Skeletal muscle cell (primary cell): ENCODE data around the gene EFCAB6.
"Not testable (repeated sequence)": the region's sequence is repeated elsewhere in the genome, so short reads cannot be mapped to it uniquely, and the experiment has no call there.

Experiments used
- DNase-seq: peaks from one replicate; pipeline ENCODE4 v3.0.0-alpha.2; 2010; ENCODE audit warnings: low read depth
- H3K4me3 ChIP-seq: 2 replicates; pipeline ENCODE4 v1.5.1; 2011; ENCODE audit warnings: low read depth, mild to moderate bottlenecking, control low read depth, low read length, moderate library complexity

Gene EFCAB6

DNA sequence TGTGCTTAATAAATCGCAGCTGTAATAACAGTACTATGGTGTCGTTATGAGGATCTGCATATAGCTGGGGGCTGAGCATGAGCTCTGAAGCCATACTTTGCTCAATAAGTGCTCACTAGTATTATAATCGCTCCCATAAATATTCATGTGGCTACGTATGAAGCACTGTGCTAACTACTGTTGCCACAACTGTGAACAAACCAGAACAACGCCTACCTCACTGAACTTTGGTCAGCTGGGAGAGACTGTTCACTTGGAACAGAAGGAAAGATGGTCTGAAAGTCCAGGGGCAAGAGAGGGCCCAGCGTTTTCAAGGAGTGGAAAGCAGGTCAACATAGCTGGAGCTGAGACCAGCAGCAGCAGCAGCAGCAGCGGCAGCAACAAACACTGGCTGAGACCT, 141.6 kb downstream of the EFCAB6 start:
- no peak overlapping the region for H3K4me3 ChIP-seq
- DNase-seq: no peak

DNA sequence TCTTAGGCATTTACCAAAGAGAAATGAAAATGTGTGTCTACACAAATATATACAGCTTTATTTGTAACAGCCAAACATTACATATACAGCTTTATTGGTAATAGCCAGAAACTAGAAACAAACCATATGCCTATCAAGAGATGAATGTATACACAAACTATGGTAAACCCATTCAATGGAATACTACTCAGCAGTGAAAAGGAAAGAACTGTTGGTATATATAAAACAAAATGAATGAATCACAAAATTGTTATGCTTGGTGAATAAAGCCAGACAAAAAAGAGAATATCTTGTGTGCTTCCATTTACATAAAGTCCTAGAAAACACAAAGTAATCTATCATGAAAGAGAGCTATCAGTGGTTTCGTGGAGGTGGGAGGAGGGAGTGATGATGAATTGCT, 142.9 kb downstream of the EFCAB6 start:
- DNase-seq: no peak
- no peak overlapping the region for H3K4me3 ChIP-seq

DNA sequence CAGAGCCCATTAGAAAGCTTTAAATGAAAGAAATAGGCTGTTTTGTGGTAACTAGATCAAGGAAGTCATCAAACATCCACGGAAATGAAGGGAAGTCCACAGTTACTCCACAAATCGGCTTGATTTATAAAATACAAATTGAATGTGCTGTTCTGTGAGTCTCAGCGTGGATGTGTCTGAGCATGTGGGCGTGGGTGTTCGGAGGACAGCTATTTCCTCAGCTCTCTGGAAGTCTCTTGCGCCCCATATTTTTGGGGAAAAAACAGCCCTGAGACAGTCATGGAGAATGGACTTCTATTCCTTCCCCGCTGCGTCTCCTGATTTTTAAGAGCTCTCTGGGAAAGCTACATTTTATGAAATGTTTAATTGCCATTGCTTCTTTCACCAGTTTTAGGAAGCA, 144.4 kb downstream of the EFCAB6 start:
- no peak overlapping the region for H3K4me3 ChIP-seq
- DNase-seq: no peak

DNA sequence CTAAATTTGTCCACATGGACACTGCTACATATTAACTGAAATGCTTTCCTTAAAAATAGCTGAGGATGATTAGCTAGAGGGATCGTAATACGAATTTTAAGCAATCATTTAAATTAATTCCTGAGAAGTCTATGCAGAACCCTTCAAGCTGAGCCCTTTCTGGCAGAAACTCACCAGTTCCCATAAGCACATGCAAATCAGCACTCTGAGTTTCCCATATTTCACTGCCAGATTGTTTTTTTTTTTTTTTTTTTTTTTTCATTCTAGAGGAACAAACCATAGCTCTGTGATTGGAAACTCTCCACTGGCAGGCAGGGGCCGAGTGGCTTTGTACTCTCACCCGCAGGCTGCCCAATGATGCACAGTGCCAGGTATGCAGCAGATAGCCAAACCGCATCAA, 145.6 kb downstream of the EFCAB6 start:
- no peak overlapping the region for H3K4me3 ChIP-seq
- DNase-seq: no peak

DNA sequence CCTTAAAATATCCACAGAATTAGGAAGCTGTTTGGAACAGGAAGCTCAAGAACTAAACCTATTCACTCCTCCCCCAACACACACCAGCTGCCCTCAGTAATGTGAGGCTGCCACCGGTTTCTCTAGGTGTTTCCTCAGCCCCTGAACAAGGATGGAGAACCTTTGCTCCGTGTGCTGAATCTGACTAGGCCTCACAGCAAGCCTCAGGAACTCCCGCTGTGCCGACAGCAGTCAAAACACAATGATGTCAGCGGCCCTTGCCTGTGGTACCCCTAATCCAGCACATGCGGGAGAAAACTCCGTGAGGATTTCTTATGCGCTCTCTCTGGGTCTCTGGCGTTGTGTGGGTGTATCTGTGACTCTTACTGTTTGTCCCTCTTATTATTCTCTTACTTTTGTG, 153.3 kb downstream of the EFCAB6 start:
- no peak overlapping the region for H3K4me3 ChIP-seq
- no peak for DNase-seq

DNA sequence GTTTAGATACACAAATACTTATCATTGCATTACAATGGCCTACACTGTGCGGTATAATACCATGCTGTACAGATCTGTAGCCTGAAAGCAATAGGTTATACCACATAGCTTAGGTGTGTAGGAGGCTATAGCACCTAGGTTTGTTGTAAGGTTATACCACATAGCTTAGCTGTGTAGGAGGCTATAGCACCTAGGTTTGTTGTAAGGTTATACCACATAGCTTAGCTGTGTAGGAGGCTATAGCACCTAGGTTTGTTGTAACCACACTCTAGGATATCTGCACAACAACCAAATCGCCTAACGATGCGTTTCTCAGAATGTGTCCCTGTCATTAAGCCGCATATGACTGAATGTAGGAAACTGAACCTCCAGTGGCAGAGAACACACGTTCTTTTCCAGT, 155.5 kb downstream of the EFCAB6 start:
- DNase-seq: not testable (repeated sequence)

DNA sequence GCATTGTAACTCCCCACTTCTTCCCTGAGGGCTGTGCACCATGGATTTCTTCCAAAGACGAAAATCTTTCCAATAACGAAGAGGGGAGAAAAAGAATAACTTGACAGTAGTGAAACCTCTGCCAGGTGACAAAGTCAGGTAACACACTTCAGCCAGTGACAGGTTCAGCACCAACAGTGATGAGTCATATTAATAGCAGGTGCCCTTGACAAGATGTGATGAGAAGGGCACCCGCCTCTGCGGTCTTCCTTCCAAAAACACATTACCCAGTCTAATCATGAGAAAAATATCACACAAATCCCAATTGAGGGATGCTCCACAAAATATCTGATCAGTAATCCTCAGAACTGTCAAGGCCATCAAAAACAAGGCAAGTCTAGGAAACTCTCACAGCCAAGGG, 157.8 kb downstream of the EFCAB6 start:
- H3K4me3 ChIP-seq: no peak overlapping the region
- DNase-seq: no peak

More for the DNA sequence above, 155.5 kb downstream of the EFCAB6 start:
- H3K4me3 ChIP-seq: not testable (repeated sequence)

DNA sequence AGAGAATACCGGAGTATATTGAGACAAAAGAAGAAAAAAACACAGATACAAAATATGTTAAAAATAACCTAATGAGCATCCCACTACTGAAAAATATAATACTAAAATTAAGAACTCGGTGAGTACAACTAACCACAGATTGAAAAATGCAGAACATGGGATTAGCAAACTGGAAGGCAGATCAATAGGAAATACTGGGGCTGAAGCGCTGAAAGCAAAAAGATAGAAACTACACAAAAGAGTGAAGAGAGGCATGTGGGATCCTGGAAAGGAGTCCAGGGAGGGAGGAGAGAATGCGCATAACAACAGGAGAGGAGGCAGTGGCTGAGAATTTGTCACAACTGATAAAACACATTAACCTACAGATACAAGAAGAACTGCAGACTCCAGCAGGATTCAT, 159.3 kb downstream of the EFCAB6 start:
- DNase-seq: no peak
- H3K4me3 ChIP-seq: no peak overlapping the region

DNA sequence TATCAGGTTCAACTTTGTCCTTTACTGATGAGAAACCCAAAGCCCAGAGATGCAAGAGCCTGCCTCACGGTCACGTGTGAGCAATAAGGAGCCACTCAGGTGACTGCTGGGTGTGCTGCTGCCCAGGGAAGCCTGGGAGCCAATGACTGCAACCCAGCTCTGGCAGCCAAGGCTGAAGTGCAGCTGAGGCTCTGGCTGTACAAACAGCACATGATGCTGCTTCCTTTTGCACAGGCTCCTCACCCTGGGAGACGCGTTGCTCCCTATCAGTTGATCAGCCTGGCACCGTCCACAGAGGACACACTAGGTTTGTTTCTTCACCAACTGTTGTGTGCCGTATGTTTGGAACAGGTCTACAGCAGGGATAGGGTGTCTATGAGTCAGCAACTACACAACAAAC, 168.7 kb downstream of the EFCAB6 start:
- H3K4me3 ChIP-seq: no peak overlapping the region
- no peak for DNase-seq

DNA sequence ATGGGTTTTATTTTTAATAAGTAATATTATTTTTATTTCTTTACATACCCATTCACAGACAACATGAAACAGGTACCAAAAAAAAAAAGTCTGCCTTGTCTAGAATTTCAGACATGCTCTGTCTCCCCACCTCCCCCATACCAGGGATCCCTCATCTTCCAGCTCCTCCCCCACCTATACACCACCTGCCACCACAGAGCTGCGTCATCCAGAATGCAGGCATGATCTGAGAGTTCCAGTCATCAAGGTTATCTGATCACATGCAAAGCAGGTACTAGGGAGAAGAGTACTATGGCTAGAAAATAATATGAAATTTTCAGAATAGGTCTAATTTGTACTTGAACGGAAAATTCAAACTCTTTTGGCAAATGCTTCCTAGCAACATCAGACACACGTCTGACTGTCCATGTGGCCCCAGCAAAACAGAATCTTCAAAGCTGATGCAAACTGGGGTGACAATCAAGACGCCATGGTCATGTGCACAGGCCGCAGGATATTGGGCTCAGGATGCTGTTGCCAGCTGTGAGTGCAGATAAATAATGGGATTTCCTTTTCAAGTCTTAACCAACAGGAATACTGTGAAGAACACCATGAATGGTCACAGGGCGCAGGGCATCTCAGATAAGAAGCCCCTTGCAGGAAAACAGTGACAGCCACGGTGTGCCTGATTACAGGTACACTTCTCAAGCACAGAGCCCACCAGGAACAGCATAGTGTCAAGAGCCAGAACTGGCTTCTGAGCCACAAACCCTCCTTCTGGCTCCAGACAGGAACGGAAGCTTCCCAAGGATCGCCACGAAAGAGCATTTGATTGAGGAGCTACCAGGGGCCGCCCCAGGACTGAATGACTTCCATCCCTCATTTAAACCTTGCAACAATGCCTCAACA, 169.5 kb downstream of the EFCAB6 start:
- H3K4me3 ChIP-seq: no peak overlapping the region
- no peak for DNase-seq

DNA sequence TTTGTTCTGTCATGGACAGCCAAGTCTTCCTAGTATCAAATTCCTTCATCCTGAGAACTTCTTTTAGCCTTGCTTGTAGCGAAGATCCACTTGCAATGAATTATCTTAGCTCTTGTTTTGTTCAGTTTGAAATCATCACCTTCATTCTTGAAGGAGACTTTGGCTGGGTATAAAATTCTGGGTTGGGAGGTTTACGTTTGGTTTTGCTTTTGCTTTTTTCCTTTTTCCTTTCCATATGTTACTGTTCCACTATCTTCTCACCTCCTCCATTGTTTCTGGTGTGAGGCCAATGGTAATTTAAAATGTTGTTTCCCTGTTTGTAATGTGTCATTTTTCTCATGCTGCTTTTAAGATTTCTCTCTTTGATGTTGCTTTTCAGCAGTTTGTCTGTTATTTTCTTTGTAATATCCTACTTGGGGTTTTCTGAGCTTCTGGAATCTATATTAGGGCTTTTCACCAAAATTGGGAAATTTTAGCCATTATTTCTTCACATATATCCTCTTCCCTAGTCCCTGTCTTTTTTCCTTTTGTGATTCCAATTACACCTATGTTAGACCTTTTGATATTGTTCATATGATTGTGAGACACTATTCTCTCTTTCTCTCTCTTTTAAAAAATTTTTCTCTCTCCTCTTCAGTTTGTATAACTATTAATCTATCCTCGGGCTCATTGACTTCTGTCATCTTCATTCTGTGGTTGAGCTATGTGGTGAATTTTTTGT, 172.7 kb downstream of the EFCAB6 start:
- no peak overlapping the region for H3K4me3 ChIP-seq
- DNase-seq: no peak

DNA sequence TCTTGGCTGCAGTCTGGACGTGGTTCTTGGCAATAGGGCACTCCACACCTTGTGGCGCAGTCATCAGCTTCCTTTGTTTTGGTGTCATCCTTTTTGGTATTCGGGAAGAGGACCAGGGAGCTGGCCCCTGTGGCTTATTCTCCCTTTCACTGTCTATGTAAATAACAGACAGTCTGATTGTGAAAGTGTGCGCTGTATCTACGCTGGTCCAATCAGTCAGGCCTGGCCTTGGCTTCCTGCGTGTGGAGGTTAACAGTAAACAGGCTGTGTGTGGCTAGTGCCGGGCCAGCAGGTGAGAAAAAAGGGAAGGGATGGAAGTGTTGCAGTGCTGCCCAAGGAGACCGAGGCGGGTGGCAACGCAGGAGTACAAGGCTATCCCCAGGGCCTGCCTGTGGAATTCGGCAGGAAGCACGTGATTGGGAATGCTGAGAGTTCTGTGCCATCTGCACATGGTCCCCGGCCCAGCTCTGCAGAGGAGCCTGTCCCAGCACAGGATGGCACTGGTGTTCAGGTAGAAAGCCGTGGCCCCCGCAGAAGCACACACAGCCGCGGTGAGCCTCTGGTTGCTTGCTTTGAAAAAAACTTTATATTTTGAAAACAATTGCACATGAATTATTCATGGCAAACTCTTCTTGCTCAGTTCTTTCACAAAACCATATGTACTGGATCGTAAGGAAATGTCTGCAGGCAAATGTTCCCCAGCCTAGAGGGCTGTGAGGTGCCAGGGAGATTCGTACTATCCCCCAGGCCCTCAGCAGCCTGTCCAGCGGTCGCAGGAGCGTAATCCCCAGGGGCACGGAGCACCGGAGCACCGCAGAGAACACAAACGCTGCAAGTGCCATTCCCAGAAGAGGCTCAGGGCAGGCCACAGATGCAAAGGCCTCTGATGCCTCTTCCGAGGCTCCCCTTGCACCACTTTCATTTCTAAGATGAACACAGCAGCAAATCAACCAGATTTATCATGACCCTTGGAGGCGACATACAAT, 174.5 kb downstream of the EFCAB6 start:
- DNase-seq: no peak
- no peak overlapping the region for H3K4me3 ChIP-seq

DNA sequence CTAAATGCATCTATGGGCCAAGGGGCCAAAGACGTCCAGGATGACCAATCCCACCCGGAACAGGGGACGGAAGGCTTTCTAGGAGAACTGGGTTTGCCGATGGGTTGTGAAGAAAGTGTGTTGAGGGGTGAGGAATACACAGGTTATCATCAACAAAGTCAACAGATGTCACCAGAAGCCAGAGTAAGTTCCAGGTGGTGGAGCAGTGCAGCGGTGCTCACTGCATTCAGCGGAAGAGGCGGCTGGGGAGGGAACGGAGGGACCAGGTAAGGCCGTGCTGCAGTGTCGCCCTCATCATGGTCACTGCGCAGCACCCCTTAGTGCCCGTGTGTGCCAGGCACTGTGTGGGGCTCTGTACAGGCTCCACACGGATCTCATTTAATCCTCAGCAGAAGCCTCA, 176.0 kb downstream of the EFCAB6 start:
- DNase-seq: no peak
- no peak overlapping the region for H3K4me3 ChIP-seq

DNA sequence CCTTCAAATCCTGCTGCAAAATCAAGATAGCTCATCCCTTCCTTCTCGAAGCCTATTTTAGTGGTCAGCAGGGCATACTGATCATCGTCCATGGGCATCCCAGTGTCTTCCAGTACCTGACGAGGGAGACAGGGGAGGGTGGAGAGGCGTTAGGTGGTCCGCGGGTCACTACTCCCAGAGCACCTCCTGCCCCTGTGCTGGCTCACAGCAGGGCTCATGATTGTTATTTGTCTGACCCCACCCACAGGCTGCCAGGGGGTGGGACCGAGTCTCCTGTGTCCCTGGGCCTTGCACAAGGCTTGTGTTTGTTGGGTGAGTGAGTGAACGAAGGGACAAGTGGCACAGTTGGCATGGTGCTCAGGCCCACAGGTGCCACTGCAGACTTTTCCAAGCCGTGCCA, 177.0 kb downstream of the EFCAB6 start:
- H3K4me3 ChIP-seq: no peak overlapping the region
- no peak for DNase-seq

DNA sequence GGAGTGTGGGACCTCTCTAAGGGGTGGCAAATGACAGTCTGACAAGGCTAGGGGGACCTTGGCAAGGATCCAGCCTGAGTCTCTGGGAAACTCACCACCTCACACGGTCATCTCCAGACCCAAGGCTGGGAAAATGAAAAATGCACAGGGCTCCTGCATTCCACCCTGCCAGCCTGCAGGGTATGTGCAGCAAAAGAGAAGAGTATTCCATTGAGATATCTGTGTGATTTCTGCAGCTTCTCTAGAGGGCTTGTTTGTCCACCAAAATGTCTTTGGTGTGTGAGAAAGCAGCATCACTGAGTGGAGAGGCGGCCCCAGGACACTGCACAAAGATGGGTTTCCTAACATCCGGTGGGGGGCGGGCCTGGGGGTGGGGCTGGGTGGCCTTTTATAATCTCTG, 177.8 kb downstream of the EFCAB6 start:
- H3K4me3 ChIP-seq: no peak overlapping the region
- no peak for DNase-seq

DNA sequence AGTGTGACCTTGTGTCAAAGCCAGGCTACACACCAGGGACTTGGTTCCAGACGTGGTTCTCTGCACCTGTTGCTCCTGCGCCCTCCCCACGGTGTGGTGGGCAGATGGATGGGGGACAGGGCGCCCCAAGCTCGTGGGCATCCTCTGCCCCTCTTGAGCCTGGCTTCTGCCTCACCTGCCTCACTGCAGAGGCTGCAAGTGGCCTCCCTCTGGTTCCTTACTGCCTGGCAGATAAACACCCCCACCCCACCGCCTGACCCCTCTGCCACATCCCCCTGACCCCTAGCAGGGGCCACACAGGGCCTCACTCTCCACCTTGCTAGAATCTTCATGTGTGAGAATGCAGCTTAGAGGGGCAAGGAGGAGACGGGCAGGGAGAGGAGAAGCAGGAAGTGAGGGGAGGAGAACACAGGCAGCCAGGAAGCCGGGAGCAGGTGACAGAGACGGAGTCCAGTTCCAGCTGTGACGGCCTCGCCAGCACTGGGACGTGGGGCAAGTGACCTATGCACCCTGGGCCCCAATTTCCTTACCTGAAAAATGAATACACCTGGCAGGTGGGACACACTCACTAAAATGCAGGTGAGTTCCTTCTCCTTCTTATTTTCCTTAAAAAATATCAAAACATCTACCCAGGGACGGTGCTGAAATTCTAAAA, 178.3 kb downstream of the EFCAB6 start:
- no peak for DNase-seq
- H3K4me3 ChIP-seq: no peak overlapping the region

DNA sequence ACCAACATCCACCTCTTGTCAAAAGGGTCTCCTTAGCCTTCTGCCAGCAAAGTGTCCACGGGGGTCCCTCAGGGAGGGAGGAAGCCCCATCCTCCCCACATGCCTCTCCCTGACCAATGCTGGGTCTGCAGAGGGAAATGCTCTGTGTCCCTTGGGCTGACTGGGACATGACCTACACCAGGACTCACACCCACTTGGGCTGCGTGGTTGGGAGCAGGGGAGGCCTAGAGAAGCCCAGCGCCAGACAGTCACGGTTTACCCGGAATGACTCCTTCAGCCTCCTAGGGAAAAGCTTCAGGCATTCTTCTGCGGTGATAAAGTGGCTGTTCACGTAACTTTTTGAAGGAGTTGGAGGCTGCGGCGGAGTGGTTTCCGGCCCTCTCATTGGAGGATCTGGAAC, 180.3 kb downstream of the EFCAB6 start:
- DNase-seq: no peak
- no peak overlapping the region for H3K4me3 ChIP-seq

DNA sequence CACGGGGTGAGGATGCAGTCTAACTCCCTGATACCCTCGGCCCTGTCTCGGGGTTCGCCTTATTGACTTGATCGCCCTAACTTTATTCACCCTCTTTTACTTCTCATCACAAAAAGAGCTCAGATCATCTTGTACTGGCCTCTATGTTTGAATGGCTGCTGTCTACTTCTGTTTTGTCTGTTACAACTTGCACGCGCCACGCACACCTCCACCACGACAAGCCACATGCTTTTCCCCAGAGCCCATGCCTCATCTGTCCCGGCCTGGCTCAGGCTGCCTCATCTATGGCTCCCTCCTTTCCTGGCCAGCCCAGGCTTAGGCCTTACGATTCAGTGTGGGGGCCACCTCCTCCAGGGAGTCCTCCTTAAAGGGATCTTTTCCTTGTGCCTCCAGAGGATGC, 180.9 kb downstream of the EFCAB6 start:
- no peak overlapping the region for H3K4me3 ChIP-seq
- no peak for DNase-seq

DNA sequence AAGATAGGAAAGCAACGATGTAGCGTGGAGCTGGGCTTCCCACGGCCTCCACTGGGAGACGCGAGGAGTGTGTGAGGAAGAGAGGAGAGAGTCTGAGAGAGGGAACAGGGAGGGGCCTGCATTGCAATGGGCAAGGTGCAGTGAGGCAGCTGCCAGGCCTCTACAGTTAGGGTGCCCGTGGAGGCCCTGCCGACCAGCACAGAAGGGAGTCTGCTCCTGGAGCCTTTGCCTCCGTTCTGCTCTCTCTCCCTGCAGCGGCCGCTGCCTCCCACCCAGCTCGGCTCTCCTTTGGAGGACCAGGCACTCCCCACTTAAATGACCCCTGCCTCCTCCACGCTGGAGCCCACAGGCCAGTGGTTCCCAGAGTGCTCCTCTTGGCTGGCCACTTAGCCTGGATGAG, 181.7 kb downstream of the EFCAB6 start:
- H3K4me3 ChIP-seq: no peak overlapping the region
- DNase-seq: no peak
